ENCODE measurements around the gene NR3C2. TPM values are rescaled to one million over a fixed set of nuclear protein-coding genes. Genes with fewer than 3 reads are reported as not detected.

The NR3C2 gene
- total RNA-seq, 1 experiment from 2014 or later: 2.8 TPM

DNA sequence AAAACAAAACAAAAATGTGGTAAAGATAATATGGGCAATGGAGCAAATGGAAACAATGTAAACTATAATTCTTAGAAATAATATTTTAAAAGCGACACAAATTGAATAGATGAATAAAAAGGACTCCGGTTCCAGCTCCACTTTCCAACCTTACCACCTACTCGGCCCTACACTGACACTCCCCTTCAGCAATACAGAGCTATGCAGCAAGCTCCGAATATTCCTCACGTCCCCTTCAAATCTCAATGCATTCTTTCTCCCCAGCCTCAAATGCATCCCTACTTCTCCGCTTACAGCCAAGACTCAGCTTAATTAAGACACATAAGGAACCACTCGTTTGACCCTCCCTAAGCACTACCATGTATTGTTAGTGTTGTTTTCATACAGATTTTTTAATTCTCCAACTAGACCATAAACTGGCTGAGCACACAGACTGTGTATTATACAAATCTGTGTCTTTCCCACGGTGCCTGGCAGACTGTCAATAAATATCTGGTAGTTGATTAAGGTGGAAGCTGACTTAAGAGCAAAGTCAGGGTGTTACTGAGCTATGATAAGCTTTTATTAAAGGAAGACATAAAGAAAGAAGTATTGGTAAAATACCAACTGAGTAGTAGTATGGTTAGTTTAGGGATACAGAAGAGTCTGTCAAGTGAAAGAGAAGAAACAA, 219.1 kb downstream of the NR3C2 start:
- Histone ChIP-seq H3K9me2 (replicated peaks; ENCODE audit: low read length) (no peaks in the 10 kb centered on the region), H4K20me1 (ENCODE audit: low read length) (no peaks in the 10 kb centered on the region), H3K27me3 (ENCODE audit: low read length) (no peaks in the 10 kb centered on the region), H3K27ac (ENCODE audit: low read length) (no peak overlapping the region), H3K9me3 (ENCODE audit: low read length) (no peaks in the 10 kb centered on the region), H3K4me3 (ENCODE audit: low read length) (no peak overlapping the region), H3F3A (ENCODE audit: low read length, unreplicated experiment) (no peaks in the 10 kb centered on the region), H3K36me3 (ENCODE audit: low read depth, low read length) (no peaks in the 10 kb centered on the region), H3K9ac (ENCODE audit: low read length) (no peak overlapping the region), H3K79me2 (ENCODE audit: low read length) (no peaks in the 10 kb centered on the region), H3K4me1 (ENCODE audit: insufficient read depth, low read length) (no peaks in the 10 kb centered on the region), H3K4me2 (ENCODE audit: low read length) (no peak overlapping the region), H2AFZ (ENCODE audit: low read length) (no peak overlapping the region)
- ChIA-PET CTCF (no interaction called here), POLR2A (ENCODE audit: unreplicated experiment) (interaction anchor here (0.5 kb wide), 1 partner anchor 36 kb away, joined by 5 read pairs; no protein-coding TSS in a partner anchor)
- TF ChIP-seq EZH2 (IDR thresholded peaks at IDR 0.05; ENCODE audit: low read length, unreplicated experiment) (no peak), EZH2phosphoT487 (IDR thresholded peaks at IDR 0.05; ENCODE audit: borderline replicate concordance, low read length) (no peak)
- TF ChIP-seq, protein P1, sequence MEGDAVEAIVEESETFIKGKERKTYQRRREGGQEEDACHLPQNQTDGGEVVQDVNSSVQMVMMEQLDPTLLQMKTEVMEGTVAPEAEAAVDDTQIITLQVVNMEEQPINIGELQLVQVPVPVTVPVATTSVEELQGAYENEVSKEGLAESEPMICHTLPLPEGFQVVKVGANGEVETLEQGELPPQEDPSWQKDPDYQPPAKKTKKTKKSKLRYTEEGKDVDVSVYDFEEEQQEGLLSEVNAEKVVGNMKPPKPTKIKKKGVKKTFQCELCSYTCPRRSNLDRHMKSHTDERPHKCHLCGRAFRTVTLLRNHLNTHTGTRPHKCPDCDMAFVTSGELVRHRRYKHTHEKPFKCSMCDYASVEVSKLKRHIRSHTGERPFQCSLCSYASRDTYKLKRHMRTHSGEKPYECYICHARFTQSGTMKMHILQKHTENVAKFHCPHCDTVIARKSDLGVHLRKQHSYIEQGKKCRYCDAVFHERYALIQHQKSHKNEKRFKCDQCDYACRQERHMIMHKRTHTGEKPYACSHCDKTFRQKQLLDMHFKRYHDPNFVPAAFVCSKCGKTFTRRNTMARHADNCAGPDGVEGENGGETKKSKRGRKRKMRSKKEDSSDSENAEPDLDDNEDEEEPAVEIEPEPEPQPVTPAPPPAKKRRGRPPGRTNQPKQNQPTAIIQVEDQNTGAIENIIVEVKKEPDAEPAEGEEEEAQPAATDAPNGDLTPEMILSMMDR (conservative IDR thresholded peaks at IDR 0.05; ENCODE audit: low read depth, low read length): no peak
- BruUV-seq (replicated peaks): no TSS peak
- ATAC-seq (no peak), DNase-seq (no peak)
- intact Hi-C loops (cut with micrococcal nuclease): no loop called here

DNA sequence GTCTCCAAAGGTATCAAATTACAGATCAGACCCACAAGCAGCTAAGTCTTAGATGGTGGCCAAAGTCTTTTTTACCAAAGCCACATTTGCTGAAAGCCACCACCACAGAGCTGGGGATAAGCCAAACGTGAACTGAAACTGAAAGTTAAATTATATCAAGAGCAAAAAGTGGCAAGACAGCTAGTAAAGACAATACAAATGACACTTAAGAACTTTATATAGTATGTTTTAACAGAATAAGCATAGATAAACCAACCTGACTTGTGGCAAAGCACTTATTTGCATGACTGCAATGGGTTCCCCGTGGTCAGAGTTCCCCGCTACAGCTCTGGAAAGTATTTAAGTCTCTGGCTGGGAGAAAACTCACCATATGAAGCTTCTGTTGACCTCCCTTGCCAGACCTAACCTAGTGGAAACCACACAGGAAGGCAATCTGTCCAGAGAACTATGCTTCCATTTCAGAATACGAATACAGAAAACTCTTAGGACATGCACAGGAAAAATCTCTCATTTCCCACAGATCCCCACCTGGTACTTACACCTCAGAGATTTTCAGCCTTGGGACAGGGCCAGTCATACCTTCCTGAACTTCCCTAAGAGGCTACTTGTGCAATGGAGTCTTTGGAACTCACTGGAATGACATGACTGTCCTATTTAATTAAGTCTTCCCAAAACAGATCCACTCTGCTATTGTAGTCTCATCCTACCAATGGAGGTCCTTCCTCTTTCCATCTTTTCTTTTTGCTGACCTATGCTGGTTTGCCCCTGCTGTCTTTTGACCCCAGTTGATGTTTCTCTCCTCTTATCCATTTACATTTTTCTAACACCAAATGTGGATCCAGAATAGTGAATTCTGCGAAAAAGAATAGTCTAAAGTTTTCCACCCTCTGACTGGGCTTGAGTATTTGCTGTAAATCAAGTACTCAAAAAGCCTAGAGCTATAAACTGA, 225.1 kb downstream of the NR3C2 start:
- Histone ChIP-seq H3F3A (ENCODE audit: low read length, unreplicated experiment) (no peaks in the 10 kb centered on the region), H3K9me2 (replicated peaks; ENCODE audit: low read length) (no peaks in the 10 kb centered on the region), H3K79me2 (ENCODE audit: low read length) (no peaks in the 10 kb centered on the region), H3K27me3 (ENCODE audit: low read length) (no peaks in the 10 kb centered on the region), H3K4me3 (ENCODE audit: low read length) (no peak overlapping the region), H3K4me2 (ENCODE audit: low read length) (no peak overlapping the region), H4K20me1 (ENCODE audit: low read length) (no peaks in the 10 kb centered on the region), H2AFZ (ENCODE audit: low read length) (no peak overlapping the region), H3K4me1 (ENCODE audit: insufficient read depth, low read length) (no peaks in the 10 kb centered on the region), H3K9ac (ENCODE audit: low read length) (no peak overlapping the region), H3K9me3 (ENCODE audit: low read length) (no peaks in the 10 kb centered on the region), H3K36me3 (ENCODE audit: low read depth, low read length) (no peaks in the 10 kb centered on the region), H3K27ac (ENCODE audit: low read length) (no peak overlapping the region)
- intact Hi-C loops (cut with micrococcal nuclease): no loop called here
- ATAC-seq (no peak), DNase-seq (no peak)
- TF ChIP-seq EZH2 (IDR thresholded peaks at IDR 0.05; ENCODE audit: low read length, unreplicated experiment) (no peak), EZH2phosphoT487 (IDR thresholded peaks at IDR 0.05; ENCODE audit: borderline replicate concordance, low read length) (no peak)
- TF ChIP-seq, protein P1 (conservative IDR thresholded peaks at IDR 0.05; ENCODE audit: low read depth, low read length): no peak
- ChIA-PET POLR2A (ENCODE audit: unreplicated experiment) (no interaction called here), CTCF (no interaction called here)
- BruUV-seq (replicated peaks): no TSS peak
